NCI-H1417 treated with DMSO at 0.1 percent for 48 hours (cell line): ENCODE results near the gene CHMP2A.
"Not testable (repeated sequence)": the region's sequence is repeated elsewhere in the genome, so short reads cannot be mapped to it uniquely, and the experiment has no call there.

Source experiments
- DNase-seq: peaks from one replicate; lab custom pipeline; 2025; lab: John Stamatoyannopoulos, UW

CHMP2A gene

GRCh38 chr19:58554494-58555368 lies at the start of gene CHMP2A:
Gene CHMP2A (minus strand): TSS chr19:58555105. CDS start chr19:58554212, 893 bp downstream.
- no peak for DNase-seq

DNA sequence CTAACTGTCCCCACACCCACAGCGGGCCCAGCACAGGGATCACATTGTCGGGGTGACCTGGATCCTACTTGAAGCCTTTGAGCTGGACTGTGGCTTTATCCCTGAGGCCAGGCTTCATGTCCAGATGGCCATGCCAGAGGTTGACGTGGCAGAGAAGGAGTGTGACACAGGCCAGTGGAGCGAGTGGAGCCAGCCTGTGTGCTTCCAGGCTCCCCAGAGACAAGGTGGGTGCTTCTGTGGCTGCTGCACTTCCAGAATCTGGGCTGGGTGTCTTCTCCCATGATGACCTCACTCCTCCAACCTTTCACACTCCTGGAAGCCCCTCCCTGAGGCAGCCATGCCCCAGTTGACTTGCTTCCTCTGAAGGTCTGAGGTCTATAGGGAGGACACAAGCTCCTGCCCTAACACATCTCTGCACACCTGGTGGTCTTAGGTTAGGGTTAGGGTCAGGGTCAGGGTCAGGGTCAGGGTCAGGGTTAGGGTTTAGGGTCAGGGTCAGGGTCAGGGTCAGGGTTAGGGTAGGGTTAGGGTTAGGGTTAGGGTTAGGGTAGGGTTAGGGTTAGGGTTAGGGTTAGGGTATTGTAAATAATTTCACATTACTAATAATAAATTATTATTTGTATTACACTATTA lies 31.3 kb upstream of the CHMP2A start:
- DNase-seq, result no peak

DNA sequence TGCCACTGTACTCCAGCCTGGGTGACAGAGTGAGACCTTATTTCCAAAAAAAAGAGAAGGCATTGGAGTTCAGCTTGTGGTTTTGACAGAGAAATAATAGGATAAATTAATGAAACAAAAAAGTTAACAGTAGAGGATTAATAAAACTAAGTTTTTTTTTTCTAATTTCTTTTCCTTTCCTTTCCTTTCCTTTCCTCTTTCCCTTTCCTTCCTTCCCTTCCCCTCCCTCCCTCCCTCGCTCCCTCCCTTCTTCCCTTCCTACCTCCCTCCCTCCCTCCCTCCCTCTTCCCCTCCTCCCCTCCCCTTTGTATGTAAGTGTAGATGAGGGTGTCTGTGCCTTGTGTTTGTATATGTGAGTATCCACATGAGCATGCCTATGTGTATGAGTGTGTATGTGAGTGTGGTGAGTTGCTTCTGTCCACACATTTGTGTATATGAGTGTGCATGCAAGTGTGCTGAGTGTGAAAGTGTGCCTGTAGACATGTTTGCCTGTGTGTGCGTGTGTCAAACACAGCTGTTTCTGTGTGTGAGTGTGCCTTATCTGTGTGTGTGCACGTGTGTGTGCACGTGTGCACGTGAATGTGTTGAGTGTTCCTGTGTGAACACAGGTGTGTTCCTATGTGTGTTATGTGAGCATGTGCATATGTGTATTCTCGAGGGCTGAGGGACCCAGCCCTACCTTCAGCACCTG lies 30.7 kb upstream of the CHMP2A start:
- DNase-seq, result no peak

- no peak for DNase-seq
Measured at GRCh38 chr19:58584498-58585441, 29.9 kb upstream of the CHMP2A start.

DNA sequence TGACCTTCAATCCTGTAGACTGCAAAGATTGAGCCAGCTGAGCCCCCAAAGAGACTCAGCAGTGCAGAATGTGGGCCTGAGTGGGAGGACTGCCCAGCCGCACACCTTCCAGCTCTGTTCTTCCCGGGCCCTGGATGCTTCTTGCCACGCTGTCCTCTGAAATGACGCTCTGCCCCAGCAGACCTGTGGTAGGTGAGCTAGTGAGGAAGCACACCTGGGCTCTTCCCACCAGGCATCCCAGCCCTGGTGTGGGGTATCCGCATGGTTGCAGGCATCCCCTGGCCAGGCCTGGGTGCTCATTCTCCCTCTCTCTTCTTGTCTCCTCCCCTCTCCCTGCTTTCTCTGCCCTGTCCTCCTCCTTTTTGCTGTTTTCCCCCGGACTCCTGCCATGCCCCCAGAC lies 28.1 kb upstream of the CHMP2A start:
- no peak for DNase-seq

DNA sequence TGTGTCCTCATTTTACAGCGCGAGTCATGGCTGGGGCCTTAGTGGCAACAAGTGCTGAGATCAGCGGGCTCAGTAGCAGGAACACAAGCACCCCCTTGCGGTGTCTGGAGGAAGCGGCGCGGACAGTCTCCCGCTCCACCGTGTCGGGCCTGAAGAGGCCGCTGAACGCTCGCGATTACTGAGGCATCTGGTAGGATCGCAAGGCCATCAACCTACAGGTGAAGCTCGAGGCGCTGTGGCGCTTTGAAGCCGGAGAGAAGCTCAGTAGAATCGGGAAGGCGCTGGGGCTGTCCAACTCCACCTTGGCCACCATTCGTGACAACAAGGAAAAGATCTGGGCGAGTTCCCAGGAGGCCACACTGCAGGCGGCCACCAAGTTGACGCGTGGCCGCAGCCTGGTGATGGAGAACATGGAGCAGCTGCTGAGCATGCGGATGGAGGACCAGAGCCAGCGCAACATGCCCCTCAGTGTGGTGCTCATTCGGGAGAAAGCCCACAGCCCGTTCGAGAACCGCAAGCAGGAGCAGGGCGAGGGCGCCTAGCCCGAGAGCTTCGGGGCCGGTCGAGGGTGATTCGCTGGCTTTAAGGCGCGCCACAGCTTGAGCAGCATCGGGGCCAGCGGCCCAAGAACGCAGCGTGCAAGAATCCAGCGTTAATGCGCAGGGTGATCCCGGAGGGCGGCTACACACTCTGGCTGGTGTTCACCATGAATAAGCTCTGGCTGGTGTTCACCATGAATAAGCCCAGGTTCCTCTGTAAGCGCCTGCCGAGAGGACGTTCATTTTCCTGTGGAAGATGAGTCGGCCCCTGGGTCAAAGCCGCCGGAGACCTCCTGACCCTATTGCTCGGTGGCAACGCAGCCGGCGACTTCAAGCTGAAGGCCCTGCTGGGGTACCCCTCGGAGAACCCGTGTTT lies 26.6 kb upstream of the CHMP2A start:
- DNase-seq, result no peak

DNA sequence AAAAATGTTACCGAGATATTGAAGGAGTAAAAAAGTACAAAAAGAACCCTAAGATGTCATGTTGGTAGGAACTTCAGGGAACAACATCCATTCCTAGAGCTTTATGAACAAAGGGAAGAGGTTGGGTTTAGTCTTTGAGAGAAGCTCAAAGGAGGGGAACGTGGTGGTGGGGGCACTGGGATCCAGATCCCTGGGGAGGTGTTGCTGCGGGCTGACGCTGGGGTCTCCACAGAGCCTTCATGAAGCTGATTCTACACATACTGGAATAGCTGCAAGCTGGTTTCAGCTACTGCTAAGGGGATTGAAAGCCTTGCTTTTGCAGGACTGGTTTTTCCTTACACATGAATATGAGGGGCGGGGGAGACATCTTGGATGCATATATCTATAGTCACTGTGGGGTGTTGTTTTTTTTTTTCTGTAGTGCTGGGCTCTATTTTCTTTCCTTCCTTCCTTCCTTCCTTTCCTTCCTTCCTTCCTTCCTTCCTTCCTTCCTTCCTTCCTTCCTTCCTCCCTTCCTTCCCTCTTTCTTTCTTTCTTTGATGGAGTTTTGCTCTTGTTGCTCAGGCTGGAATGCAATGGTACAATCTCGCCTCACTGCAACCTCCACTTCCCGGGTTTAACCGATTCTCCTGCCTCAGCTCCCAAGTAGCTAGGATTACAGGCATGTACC lies 24.7 kb upstream of the CHMP2A start:
- no peak for DNase-seq

DNA sequence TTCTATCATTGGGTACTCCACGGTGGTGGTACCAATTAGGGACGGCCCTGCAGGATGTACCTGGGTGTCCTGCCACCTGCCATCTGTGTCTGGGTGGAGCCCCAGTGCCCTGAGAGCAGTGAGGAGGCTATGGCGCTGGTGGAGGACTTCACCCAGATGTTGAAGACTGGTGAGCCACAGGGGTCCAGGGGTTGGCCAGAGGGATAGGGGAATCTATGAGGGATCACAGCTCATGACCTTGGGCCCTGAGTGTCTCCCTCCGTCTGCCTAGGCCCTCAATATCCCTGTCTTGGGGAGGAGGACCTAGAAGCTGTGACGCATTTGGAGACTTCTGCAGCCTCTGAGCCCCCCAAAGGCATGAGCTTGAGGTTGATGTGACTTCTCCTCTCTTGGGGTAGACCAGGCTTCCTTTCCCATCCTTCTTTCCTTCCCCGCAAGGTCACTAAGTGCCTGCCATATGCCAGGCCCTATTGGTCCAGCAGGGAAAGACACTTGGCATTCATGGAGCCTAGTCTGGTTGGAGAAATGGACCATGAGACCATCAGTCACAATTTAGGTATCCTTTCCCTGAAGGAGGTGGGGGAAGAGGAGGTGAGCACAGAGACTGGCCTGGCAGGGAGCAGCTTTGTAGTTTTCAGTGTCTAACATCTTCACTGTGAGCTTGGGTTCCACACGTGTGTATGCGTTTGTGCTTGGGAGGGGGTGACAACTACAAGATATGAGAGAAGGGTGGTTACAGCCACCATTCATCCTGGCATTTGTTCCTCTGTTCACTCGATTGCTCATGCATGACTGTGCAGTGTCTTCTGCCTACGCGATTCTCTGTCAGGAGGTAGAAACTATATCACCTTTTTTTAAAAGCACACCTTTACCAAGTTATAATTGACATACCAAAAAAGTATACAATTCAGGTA lies 23.4 kb upstream of the CHMP2A start:
- DNase-seq, result no peak

DNA sequence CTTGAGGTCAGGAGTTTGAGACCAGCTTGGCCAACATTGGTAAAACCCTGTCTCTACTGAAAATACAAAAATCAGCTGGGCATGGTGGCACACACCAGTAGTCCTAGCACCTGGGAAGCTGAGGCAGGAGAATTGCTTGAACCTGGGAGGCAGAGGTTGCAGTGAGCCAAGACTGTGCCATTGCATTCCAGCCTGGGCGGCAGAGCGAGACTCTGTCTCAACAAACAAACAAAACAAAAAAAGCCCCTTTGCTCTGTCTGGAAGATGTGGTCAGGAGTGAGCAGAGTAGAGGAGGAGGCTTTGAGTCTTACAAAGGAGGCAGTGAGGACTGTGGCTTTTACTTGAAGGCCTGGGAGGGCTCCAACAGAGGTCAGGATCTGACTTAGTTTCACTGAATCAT lies 22.7 kb upstream of the CHMP2A start:
- DNase-seq, result not testable (repeated sequence)

- no peak for DNase-seq
Measured at GRCh38 chr19:58575183-58576041, 20.5 kb upstream of the CHMP2A start.

DNA sequence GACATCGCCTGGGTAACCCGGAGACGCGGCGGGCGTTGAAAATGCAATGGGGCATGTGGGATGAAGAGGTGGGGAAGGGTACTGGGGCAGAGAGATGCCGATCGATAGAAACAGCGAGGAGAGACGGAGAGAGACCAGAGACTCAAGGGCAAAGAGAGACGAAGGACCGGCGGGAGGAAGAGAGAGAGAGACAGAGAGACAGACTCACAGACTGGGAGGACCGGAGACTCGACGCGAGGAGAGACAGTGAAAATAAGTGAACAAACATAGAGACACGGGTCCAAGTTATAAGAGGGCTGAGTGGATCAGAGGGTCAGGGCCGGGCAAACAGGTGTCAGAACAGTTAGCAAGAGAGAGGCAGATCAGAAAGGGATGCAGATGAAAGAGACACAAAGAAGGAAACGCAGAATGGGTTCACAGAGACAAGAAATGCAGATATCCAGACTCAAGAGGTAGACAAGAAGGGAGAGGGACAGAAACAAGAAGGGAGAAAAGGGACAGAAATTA lies 18.8 kb upstream of the CHMP2A start:
- DNase-seq, result no peak

GRCh38 chr19:58572818-58573657 lies 18.1 kb upstream of the CHMP2A start, which contains the start of gene MZF1:
Gene MZF1 (minus strand): TSS chr19:58573335. CDS start chr19:58571389, 1,946 bp downstream.
- no peak for DNase-seq

DNA sequence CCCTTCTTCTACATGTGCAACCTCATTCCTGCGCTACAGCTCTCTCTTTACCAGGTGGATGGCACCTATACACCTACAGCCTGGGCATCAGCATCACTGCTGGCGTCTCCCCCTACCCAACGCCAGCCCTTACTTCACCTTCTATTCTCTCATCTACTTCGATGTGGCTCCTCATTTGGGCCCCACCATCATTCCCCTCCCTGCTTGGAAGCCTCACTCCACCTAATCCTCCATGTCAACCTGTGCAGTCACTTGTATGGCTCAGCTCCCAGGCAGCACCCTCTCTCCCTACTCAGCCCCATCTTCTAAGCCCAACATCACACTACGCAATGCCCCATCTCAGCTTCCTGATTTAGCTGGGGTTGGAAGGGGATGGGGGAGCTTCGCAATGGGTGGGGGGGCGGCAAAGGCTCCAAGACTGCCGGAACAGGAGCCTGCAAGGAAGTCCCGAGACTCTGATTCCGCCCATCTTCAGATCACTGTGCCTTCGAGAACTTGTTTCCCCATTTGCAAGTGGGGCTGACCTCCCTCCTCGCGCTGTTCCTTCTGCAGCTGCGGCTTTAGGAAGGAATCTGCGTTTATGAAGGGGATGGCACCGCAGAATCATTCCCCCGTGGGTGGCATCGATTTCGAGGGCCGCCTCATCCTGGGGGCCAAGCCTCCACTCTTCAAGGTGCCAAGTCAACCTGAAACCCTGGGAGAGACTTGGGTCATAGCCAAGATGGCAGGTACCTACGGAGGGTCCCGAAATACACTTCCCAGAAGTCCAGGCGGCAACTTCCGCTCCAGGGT lies 17.3 kb upstream of the CHMP2A start:
- no peak for DNase-seq

DNA sequence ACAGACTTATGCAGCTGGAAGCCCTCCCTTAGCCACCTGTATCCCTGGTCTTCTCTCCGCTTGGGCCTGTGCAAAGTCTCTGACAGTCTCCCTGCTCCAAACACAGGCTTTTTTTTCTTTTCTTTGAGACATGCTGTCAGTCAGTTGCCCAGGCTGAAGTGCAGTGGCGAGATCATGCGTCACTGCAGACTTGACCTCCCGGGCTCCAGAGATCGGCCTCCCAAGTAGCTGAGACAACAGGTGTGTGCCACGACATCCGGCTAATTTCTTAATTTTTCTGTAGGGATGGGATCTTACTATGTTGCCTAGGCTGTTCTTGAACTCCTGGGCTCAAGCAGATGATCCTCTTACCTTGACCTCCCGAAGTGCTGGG lies 16.7 kb upstream of the CHMP2A start:
- no peak for DNase-seq

GRCh38 chr19:58570770-58571574 lies 16.1 kb upstream of the CHMP2A start:
- DNase-seq, result no peak
